Astrocyte (in vitro differentiated cells and primary cell): ENCODE measurements around the gene BCHE. TPM values are rescaled to one million over a fixed set of nuclear protein-coding genes. Genes with fewer than 3 reads are reported as not detected.

ENCODE experiments used
- DNase-seq: peaks from one replicate; pipeline ENCODE4 v3.0.0-alpha.2; 2010; ENCODE audit warnings: low read depth
- FAIRE-seq: peaks from 2 replicates; lab custom pipeline; 2011; peaks lifted over from hg19 to GRCh38; lab: Jason Lieb, UNC
- H2AFZ ChIP-seq: 2 replicates; pipeline ENCODE4 v1.6.0; 2012; ENCODE audit warnings: low read depth, low read length, inconsistent platforms
- H3K27ac ChIP-seq: 2 replicates; pipeline ENCODE4 v1.5.1; 2011; ENCODE audit warnings: low read depth, low read length, inconsistent platforms
- H3K27me3 ChIP-seq: 2 replicates; pipeline ENCODE4 v1.6.0; 2011; ENCODE audit warnings: low read length, inconsistent platforms; ENCODE audit not compliant: insufficient read depth
- H3K36me3 ChIP-seq: 2 replicates; pipeline ENCODE4 v1.5.1; 2011; ENCODE audit warnings: low read length, inconsistent platforms; ENCODE audit not compliant: insufficient read depth
- H3K4me1 ChIP-seq: 2 replicates; pipeline ENCODE4 v1.5.1; 2011; ENCODE audit warnings: low read length, inconsistent platforms; ENCODE audit not compliant: insufficient read depth
- H3K4me2 ChIP-seq: 2 replicates; pipeline ENCODE4 v1.6.0; 2012; ENCODE audit warnings: low read length, inconsistent platforms
- H3K4me3 ChIP-seq: 2 replicates; pipeline ENCODE4 v1.5.1; 2011; ENCODE audit warnings: low read depth, mild to moderate bottlenecking, low read length, inconsistent platforms; ENCODE audit not compliant: insufficient read depth
- H3K79me2 ChIP-seq: 2 replicates; pipeline ENCODE4 v1.6.0; 2012; ENCODE audit warnings: mild to moderate bottlenecking, low read length, inconsistent platforms; ENCODE audit not compliant: insufficient read depth
- H3K9ac ChIP-seq: 2 replicates; pipeline ENCODE4 v1.6.0; 2012; ENCODE audit warnings: mild to moderate bottlenecking, low read length, inconsistent platforms
- H3K9me3 ChIP-seq: 2 replicates; pipeline ENCODE4 v1.5.1; 2012; ENCODE audit warnings: low read depth, mild to moderate bottlenecking, low read length, inconsistent platforms; ENCODE audit not compliant: insufficient read depth
- H4K20me1 ChIP-seq: 2 replicates; pipeline ENCODE4 v1.6.0; 2012; ENCODE audit warnings: low read length, inconsistent platforms; ENCODE audit not compliant: insufficient read depth
- H3K27ac Mint-ChIP-seq: one replicate; pipeline ENCODE4 v1.8.0; 2021; ENCODE audit warnings: mild to moderate bottlenecking, mixed read lengths; ENCODE audit not compliant: unreplicated experiment
- H3K27me3 Mint-ChIP-seq: one replicate; pipeline ENCODE4 v1.8.0; 2021; ENCODE audit warnings: low read depth, mixed read lengths; ENCODE audit not compliant: unreplicated experiment
- H3K36me3 Mint-ChIP-seq: one replicate; pipeline ENCODE4 v1.8.0; 2021; ENCODE audit warnings: low read depth, mixed read lengths; ENCODE audit not compliant: unreplicated experiment
- H3K4me1 Mint-ChIP-seq: one replicate; pipeline ENCODE4 v1.8.0; 2021; ENCODE audit warnings: low read depth, mixed read lengths; ENCODE audit not compliant: unreplicated experiment
- H3K4me3 Mint-ChIP-seq: one replicate; pipeline ENCODE4 v1.8.0; 2021; ENCODE audit warnings: mild to moderate bottlenecking, moderate library complexity, mixed read lengths; ENCODE audit not compliant: unreplicated experiment
- H3K9me3 Mint-ChIP-seq: one replicate; pipeline ENCODE4 v1.8.0; 2021; ENCODE audit warnings: mild to moderate bottlenecking, mixed read lengths; ENCODE audit not compliant: unreplicated experiment
- EZH2 ChIP-seq: IDR thresholded peaks from 2 replicates; pipeline ENCODE4 v1.6.1; 2012; ENCODE audit warnings: mild to moderate bottlenecking, low read length, inconsistent platforms; ENCODE audit not compliant: insufficient read depth
- total RNA-seq: library from RNA; stranded (reverse); gene quantifications from 2 replicates; pipeline ENCODE4 v1.2.1, GENCODE V29; 2021
- TF ChIP-seq, protein P1 (sequence below): IDR thresholded peaks from 2 replicates; pipeline ENCODE4 v1.5.1; 2011; ENCODE audit warnings: low read depth, mild to moderate bottlenecking, inconsistent platforms, low read length, moderate library complexity; ENCODE audit not compliant: insufficient read depth

The BCHE gene
- total RNA-seq, 1 donor from 2014 or later, result 10.6 TPM

DNA sequence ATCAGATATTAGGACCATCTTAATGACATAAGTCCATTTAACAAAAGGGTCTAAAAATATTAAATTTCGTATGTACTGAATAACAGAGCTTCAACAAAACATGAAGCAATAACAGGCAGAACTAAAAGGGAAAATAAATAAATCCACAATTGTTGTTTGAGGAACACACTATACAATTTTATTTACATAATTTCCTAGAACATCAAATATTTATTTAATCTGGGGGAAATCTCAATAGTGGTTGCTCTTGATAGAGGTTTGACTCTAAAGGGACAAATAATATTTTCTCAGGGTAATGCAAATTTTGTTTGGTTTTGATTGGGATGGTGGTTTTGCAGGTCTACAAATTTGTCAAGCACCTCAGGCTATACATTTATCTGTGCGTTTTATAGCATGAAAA is 90.3 kb downstream of the BCHE start:
- Histone ChIP-seq H3K9ac (no peak overlapping the region), H3K79me2 (no peaks in the 10 kb centered on the region), H3K4me2 (no peak overlapping the region), H4K20me1 (no peaks in the 10 kb centered on the region), H3K4me3 (no peak overlapping the region), H3K9me3 (no peaks in the 10 kb centered on the region), H3K36me3 (no peaks in the 10 kb centered on the region), H3K4me1 (no peaks in the 10 kb centered on the region), H2AFZ (no peak overlapping the region), H3K27ac (no peak overlapping the region), H3K27me3 (no peaks in the 10 kb centered on the region)
- TF ChIP-seq, protein P1, sequence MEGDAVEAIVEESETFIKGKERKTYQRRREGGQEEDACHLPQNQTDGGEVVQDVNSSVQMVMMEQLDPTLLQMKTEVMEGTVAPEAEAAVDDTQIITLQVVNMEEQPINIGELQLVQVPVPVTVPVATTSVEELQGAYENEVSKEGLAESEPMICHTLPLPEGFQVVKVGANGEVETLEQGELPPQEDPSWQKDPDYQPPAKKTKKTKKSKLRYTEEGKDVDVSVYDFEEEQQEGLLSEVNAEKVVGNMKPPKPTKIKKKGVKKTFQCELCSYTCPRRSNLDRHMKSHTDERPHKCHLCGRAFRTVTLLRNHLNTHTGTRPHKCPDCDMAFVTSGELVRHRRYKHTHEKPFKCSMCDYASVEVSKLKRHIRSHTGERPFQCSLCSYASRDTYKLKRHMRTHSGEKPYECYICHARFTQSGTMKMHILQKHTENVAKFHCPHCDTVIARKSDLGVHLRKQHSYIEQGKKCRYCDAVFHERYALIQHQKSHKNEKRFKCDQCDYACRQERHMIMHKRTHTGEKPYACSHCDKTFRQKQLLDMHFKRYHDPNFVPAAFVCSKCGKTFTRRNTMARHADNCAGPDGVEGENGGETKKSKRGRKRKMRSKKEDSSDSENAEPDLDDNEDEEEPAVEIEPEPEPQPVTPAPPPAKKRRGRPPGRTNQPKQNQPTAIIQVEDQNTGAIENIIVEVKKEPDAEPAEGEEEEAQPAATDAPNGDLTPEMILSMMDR, result no peak
- TF ChIP-seq EZH2, result no peak
- DNase-seq (no peak), FAIRE-seq (no peak)
- H3K4me3 Mint-ChIP-seq, result no peak overlapping the region
- H3K27ac Mint-ChIP-seq, result no peak overlapping the region
- peaks cover 11% of the 10 kb centered on the region for H3K4me1 Mint-ChIP-seq
- no peaks in the 10 kb centered on the region for H3K9me3 Mint-ChIP-seq
- H3K36me3 Mint-ChIP-seq, result no peaks in the 10 kb centered on the region
- no peaks in the 10 kb centered on the region for H3K27me3 Mint-ChIP-seq

DNA sequence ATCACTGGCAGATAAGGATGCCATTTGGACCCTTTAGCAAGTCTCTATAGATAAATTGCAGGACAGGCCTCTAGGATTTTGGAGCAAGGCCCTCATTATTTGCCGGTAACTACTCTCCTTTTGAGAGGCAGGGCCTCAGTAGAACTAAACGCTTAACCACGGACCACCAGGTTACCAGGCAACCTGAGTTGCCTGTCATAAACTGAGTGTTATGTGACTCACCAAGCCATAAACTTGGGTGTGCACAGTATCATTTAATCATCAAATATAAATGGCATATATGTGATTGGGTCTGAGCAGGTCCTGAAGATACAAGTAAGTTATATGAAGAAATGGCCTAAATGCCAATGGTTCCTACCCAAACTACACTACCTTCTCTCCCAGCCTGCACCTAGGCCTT is 93.2 kb downstream of the BCHE start:
- Histone ChIP-seq H3K9me3 (no peaks in the 10 kb centered on the region), H4K20me1 (no peaks in the 10 kb centered on the region), H3K4me2 (no peak overlapping the region), H3K9ac (no peak overlapping the region), H2AFZ (no peak overlapping the region), H3K27me3 (no peaks in the 10 kb centered on the region), H3K27ac (no peak overlapping the region), H3K4me3 (no peak overlapping the region), H3K79me2 (no peaks in the 10 kb centered on the region), H3K36me3 (no peaks in the 10 kb centered on the region), H3K4me1 (no peaks in the 10 kb centered on the region)
- TF ChIP-seq EZH2, result no peak
- TF ChIP-seq, protein P1, result no peak
- Mint-ChIP-seq H3K9me3 (no peaks in the 10 kb centered on the region), H3K4me3 (no peak overlapping the region), H3K27me3 (no peaks in the 10 kb centered on the region), H3K36me3 (no peaks in the 10 kb centered on the region), H3K27ac (no peak overlapping the region), H3K4me1 (peaks cover 3% of the 10 kb centered on the region)
- FAIRE-seq (no peak), DNase-seq (no peak)

DNA sequence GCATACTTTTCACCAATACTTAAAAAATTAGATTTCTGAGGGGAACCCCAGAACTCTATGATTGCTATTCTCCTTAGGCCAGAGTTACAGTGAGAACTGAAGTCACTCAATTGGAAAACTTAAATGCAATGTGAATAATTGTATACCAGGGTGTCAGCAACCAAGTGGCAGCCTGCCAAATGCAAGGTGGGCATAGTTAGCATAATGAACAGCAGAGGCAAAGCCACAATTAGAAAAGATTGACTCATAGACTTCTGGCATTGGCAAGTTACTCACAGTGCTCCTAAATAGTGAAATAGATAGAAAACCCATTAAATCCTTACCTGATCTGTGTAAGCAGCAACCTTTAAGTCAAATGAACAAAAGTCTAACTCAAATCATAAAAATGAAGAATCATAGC is 94.9 kb downstream of the BCHE start:
- no peaks in the 10 kb centered on the region for H3K27me3 ChIP-seq
- no peaks in the 10 kb centered on the region for H4K20me1 ChIP-seq
- H3K4me1 ChIP-seq, result no peaks in the 10 kb centered on the region
- no peak overlapping the region for H3K4me2 ChIP-seq
- FAIRE-seq (no peak), DNase-seq (no peak)
- Mint-ChIP-seq H3K27ac (no peak overlapping the region), H3K4me3 (no peak overlapping the region), H3K4me1 (peaks cover 3% of the 10 kb centered on the region), H3K9me3 (no peaks in the 10 kb centered on the region), H3K27me3 (no peaks in the 10 kb centered on the region), H3K36me3 (no peaks in the 10 kb centered on the region)
- TF ChIP-seq, protein P1, result no peak
- TF ChIP-seq EZH2, result no peak
- no peaks in the 10 kb centered on the region for H3K9me3 ChIP-seq
- no peak overlapping the region for H3K4me3 ChIP-seq
- H3K27ac ChIP-seq, result no peak overlapping the region
- H2AFZ ChIP-seq, result no peak overlapping the region
- H3K9ac ChIP-seq, result no peak overlapping the region
- no peaks in the 10 kb centered on the region for H3K36me3 ChIP-seq
- H3K79me2 ChIP-seq, result no peaks in the 10 kb centered on the region
